ENCODE data around the gene FXYD3. TPM values are rescaled to one million over a fixed set of nuclear protein-coding genes. Genes with fewer than 3 reads are reported as not detected.

FXYD3 gene
- total and polyA plus RNA-seq, 2 experiments from 2014 or later: 0.81 TPM; not detected in 1

DNA sequence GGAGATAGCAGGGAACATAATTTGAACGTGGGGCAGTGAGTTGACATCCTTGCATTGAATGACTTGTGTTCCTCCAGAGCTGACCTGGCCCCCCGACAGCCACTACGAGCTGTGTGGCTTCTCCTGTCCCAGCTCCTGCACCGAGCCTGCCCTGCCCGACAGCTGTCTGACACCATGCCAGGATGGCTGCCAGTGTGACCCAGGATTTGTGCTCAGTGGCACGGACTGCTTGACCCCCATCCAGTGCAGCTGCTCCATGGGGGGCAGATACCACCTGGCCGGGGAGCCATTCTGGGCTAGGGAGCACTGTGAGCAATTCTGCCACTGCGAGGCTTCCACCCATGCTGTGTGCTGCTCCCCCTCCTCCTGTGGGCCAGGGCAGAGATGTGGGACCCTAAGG is 29.2 kb upstream of the FXYD3 start:
- Mint-ChIP-seq H3K27ac (no peak overlapping the region), H3K4me3 (no peak overlapping the region), H3K27me3 (ENCODE audit: insufficient read depth, low read depth, poor library complexity) (peaks cover 17% of the 10 kb centered on the region), H3K9me3 (peaks cover 4% of the 10 kb centered on the region; the same call in 2 of the 3 replicates), H3K36me3 (ENCODE audit: low read depth) (peaks cover 3% of the 10 kb centered on the region; the same call in 2 of the 3 replicates), H3K4me1 (peaks cover 16% of the 10 kb centered on the region; the same call in 2 of the 3 replicates)
- Histone ChIP-seq H3K27ac (ENCODE audit: low read depth) (no peak overlapping the region), H3K4me3 (no peak overlapping the region), H3F3A (replicated peaks; ENCODE audit: low read depth) (0 out of 2 replicates have a peak, but pooled peaks cover 5% of the 10 kb centered on the region), H3K79me2 (replicated peaks; ENCODE audit: insufficient read depth) (no peaks in the 10 kb centered on the region), H2AFZ (no peak overlapping the region), H3K4me1 (ENCODE audit: insufficient read depth) (peaks cover 12% of the 10 kb centered on the region), H4K20me1 (replicated peaks; ENCODE audit: insufficient read depth) (no peaks in the 10 kb centered on the region), H3K4me2 (no peak overlapping the region), H3K36me3 (ENCODE audit: insufficient read depth) (no peaks in the 10 kb centered on the region; the same call in 1 of the 2 replicates), H3K9me2 (ENCODE audit: insufficient read depth) (no peaks in the 10 kb centered on the region), H3K27me3 (ENCODE audit: insufficient read depth) (no peaks in the 10 kb centered on the region)
- DNase-seq (ENCODE audit: low spot score) (no peak), ATAC-seq (no peak)
- TF ChIP-seq NANOG (IDR thresholded peaks at IDR 0.05; ENCODE audit: borderline replicate concordance) (no peak), POLR2AphosphoS5 (IDR thresholded peaks at IDR 0.05; ENCODE audit: low read depth) (no peak), ZNF114 (CRISPR knock-in tag; IDR thresholded peaks at IDR 0.05) (no peak), STAT1 (IDR thresholded peaks at IDR 0.05; ENCODE audit: unreplicated experiment) (no peak), ZNF331 (CRISPR knock-in tag; IDR thresholded peaks at IDR 0.05; ENCODE audit: low read depth) (no peak), REST (IDR thresholded peaks at IDR 0.05; ENCODE audit: unreplicated experiment) (no peak), EZH2phosphoT487 (IDR thresholded peaks at IDR 0.05; ENCODE audit: unreplicated experiment) (no peak), CREB1 (CRISPR knock-in tag; IDR thresholded peaks at IDR 0.05; ENCODE audit: low read depth) (no peak), ZNF462 (CRISPR knock-in tag; IDR thresholded peaks at IDR 0.05) (no peak), JUNB (IDR thresholded peaks at IDR 0.05; ENCODE audit: unreplicated experiment) (no peak), EZH2 (IDR thresholded peaks at IDR 0.05; ENCODE audit: low read depth, unreplicated experiment) (no peak)
- TF ChIP-seq, protein P1, sequence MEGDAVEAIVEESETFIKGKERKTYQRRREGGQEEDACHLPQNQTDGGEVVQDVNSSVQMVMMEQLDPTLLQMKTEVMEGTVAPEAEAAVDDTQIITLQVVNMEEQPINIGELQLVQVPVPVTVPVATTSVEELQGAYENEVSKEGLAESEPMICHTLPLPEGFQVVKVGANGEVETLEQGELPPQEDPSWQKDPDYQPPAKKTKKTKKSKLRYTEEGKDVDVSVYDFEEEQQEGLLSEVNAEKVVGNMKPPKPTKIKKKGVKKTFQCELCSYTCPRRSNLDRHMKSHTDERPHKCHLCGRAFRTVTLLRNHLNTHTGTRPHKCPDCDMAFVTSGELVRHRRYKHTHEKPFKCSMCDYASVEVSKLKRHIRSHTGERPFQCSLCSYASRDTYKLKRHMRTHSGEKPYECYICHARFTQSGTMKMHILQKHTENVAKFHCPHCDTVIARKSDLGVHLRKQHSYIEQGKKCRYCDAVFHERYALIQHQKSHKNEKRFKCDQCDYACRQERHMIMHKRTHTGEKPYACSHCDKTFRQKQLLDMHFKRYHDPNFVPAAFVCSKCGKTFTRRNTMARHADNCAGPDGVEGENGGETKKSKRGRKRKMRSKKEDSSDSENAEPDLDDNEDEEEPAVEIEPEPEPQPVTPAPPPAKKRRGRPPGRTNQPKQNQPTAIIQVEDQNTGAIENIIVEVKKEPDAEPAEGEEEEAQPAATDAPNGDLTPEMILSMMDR (conservative IDR thresholded peaks at IDR 0.05; ENCODE audit: low read depth in 2 of 2): no peak
- TF ChIP-seq, protein P2, sequence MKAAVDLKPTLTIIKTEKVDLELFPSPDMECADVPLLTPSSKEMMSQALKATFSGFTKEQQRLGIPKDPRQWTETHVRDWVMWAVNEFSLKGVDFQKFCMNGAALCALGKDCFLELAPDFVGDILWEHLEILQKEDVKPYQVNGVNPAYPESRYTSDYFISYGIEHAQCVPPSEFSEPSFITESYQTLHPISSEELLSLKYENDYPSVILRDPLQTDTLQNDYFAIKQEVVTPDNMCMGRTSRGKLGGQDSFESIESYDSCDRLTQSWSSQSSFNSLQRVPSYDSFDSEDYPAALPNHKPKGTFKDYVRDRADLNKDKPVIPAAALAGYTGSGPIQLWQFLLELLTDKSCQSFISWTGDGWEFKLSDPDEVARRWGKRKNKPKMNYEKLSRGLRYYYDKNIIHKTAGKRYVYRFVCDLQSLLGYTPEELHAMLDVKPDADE (IDR thresholded peaks at IDR 0.05): no peak

Data from GM23338 (cell line).